Measurements from ENCODE around the gene KAZN. TPM values are rescaled to one million over a fixed set of nuclear protein-coding genes. Genes with fewer than 3 reads are reported as not detected.

The KAZN gene
- total and polyA plus RNA-seq, 2 donors: 7.2 to 8.4 TPM

- no peak overlapping the region for H3K4me3 ChIP-seq (ENCODE audit: low read depth, low read length)
- no peaks in the 10 kb centered on the region for H3K4me1 ChIP-seq (ENCODE audit: insufficient read depth)
- DNase-seq (ENCODE audit: extremely low spot score): no peak
- WGBS: 90% methylated on average over 18 of the region's 18 CpGs
- no peaks in the 10 kb centered on the region for H3K36me3 ChIP-seq (ENCODE audit: insufficient read depth)
- H3K27ac ChIP-seq (ENCODE audit: low read depth): no peak overlapping the region
These were observed 222.0 kb downstream of the KAZN start for GRCh38 chr1:14820295-14821085.

- no peaks in the 10 kb centered on the region for H3K36me3 ChIP-seq (ENCODE audit: insufficient read depth)
- H3K4me1 ChIP-seq (ENCODE audit: insufficient read depth): no peaks in the 10 kb centered on the region
- WGBS: 90% methylated on average over 14 of the region's 14 CpGs
- DNase-seq (ENCODE audit: extremely low spot score): no peak
- H3K27ac ChIP-seq (ENCODE audit: low read depth): no peak overlapping the region
- no peak overlapping the region for H3K4me3 ChIP-seq (ENCODE audit: low read depth, low read length)
These were observed 224.0 kb downstream of the KAZN start for GRCh38 chr1:14822493-14822892.

GRCh38 chr1:14822996-14823395 lies 224.5 kb downstream of the KAZN start:
- DNase-seq (ENCODE audit: extremely low spot score): no peak
- H3K27ac ChIP-seq (ENCODE audit: low read depth): no peak overlapping the region
- WGBS: 92% methylated on average over 14 of the region's 14 CpGs
- H3K4me3 ChIP-seq (ENCODE audit: low read depth, low read length): no peak overlapping the region
- H3K4me1 ChIP-seq (ENCODE audit: insufficient read depth): no peaks in the 10 kb centered on the region
- H3K36me3 ChIP-seq (ENCODE audit: insufficient read depth): no peaks in the 10 kb centered on the region

GRCh38 chr1:14824314-14824915 lies 225.9 kb downstream of the KAZN start:
- no peak overlapping the region for H3K4me3 ChIP-seq (ENCODE audit: low read depth, low read length)
- WGBS: 86% methylated on average over 6 of the region's 6 CpGs
- no peaks in the 10 kb centered on the region for H3K36me3 ChIP-seq (ENCODE audit: insufficient read depth)
- H3K27ac ChIP-seq (ENCODE audit: low read depth): no peak overlapping the region
- no peaks in the 10 kb centered on the region for H3K4me1 ChIP-seq (ENCODE audit: insufficient read depth)
- DNase-seq (ENCODE audit: extremely low spot score): no peak

GRCh38 chr1:14825396-14825795 lies 226.9 kb downstream of the KAZN start:
- 84% methylated on average over 7 of the region's 7 CpGs for WGBS
- no peak overlapping the region for H3K27ac ChIP-seq (ENCODE audit: low read depth)
- H3K4me3 ChIP-seq (ENCODE audit: low read depth, low read length): no peak overlapping the region
- no peaks in the 10 kb centered on the region for H3K36me3 ChIP-seq (ENCODE audit: insufficient read depth)
- no peaks in the 10 kb centered on the region for H3K4me1 ChIP-seq (ENCODE audit: insufficient read depth)
- DNase-seq (ENCODE audit: extremely low spot score): no peak

- 35% methylated on average over 13 of the region's 13 CpGs for WGBS
- no peaks in the 10 kb centered on the region for H3K4me1 ChIP-seq (ENCODE audit: insufficient read depth)
- DNase-seq (ENCODE audit: extremely low spot score): peak; percentile 33
- H3K4me3 ChIP-seq (ENCODE audit: low read depth, low read length): no peak overlapping the region
- no peak overlapping the region for H3K27ac ChIP-seq (ENCODE audit: low read depth)
- H3K36me3 ChIP-seq (ENCODE audit: insufficient read depth): no peaks in the 10 kb centered on the region
These were observed 227.7 kb downstream of the KAZN start for GRCh38 chr1:14826172-14826636.

- no peak overlapping the region for H3K27ac ChIP-seq (ENCODE audit: low read depth)
- H3K4me1 ChIP-seq (ENCODE audit: insufficient read depth): no peaks in the 10 kb centered on the region
- 98% methylated on average over 11 of the region's 11 CpGs for WGBS
- no peaks in the 10 kb centered on the region for H3K36me3 ChIP-seq (ENCODE audit: insufficient read depth)
- no peak for DNase-seq (ENCODE audit: extremely low spot score)
- H3K4me3 ChIP-seq (ENCODE audit: low read depth, low read length): no peak overlapping the region
These were observed 228.3 kb downstream of the KAZN start for GRCh38 chr1:14826731-14827326.

- WGBS: 92% methylated on average over 4 of the region's 4 CpGs
These were observed 229.4 kb downstream of the KAZN start for GRCh38 chr1:14827870-14828269.

GRCh38 chr1:14828665-14829064 lies 230.2 kb downstream of the KAZN start:
- Histone ChIP-seq H3K4me1 (ENCODE audit: insufficient read depth) (no peaks in the 10 kb centered on the region), H3K27ac (ENCODE audit: low read depth) (no peak overlapping the region), H3K4me3 (ENCODE audit: low read depth, low read length) (no peak overlapping the region), H3K36me3 (ENCODE audit: insufficient read depth) (no peaks in the 10 kb centered on the region)
- no peak for DNase-seq (ENCODE audit: extremely low spot score)
- 54% methylated on average over 4 of the region's 4 CpGs for WGBS

More at GRCh38 chr1:14827870-14828269, 229.4 kb downstream of the KAZN start:
- Histone ChIP-seq H3K4me1 (ENCODE audit: insufficient read depth) (no peaks in the 10 kb centered on the region), H3K4me3 (ENCODE audit: low read depth, low read length) (no peak overlapping the region), H3K27ac (ENCODE audit: low read depth) (no peak overlapping the region), H3K36me3 (ENCODE audit: insufficient read depth) (no peaks in the 10 kb centered on the region)
- DNase-seq (ENCODE audit: extremely low spot score): no peak

GRCh38 chr1:14835725-14836124 lies 237.2 kb downstream of the KAZN start:
- no peak for DNase-seq (ENCODE audit: extremely low spot score)
- 71% methylated on average over 5 of the region's 5 CpGs for WGBS
- Histone ChIP-seq H3K4me3 (ENCODE audit: low read depth, low read length) (no peak overlapping the region), H3K4me1 (ENCODE audit: insufficient read depth) (no peaks in the 10 kb centered on the region), H3K27ac (ENCODE audit: low read depth) (no peak overlapping the region), H3K36me3 (ENCODE audit: insufficient read depth) (no peaks in the 10 kb centered on the region)

GRCh38 chr1:14836426-14837140 lies 238.1 kb downstream of the KAZN start:
- Histone ChIP-seq H3K36me3 (ENCODE audit: insufficient read depth) (no peaks in the 10 kb centered on the region), H3K4me3 (ENCODE audit: low read depth, low read length) (no peak overlapping the region), H3K27ac (ENCODE audit: low read depth) (no peak overlapping the region), H3K4me1 (ENCODE audit: insufficient read depth) (no peaks in the 10 kb centered on the region)
- DNase-seq (ENCODE audit: extremely low spot score): no peak
- 90% methylated on average over 10 of the region's 10 CpGs for WGBS

GRCh38 chr1:14840374-14840773 lies 241.9 kb downstream of the KAZN start:
- 87% methylated on average over 7 of the region's 7 CpGs for WGBS
- H3K36me3 ChIP-seq (ENCODE audit: insufficient read depth): no peaks in the 10 kb centered on the region
- DNase-seq (ENCODE audit: extremely low spot score): no peak
- no peaks in the 10 kb centered on the region for H3K4me1 ChIP-seq (ENCODE audit: insufficient read depth)
- H3K27ac ChIP-seq (ENCODE audit: low read depth): no peak overlapping the region
- no peak overlapping the region for H3K4me3 ChIP-seq (ENCODE audit: low read depth, low read length)

- 91% methylated on average over 2 of the region's 2 CpGs for WGBS
- Histone ChIP-seq H3K4me1 (ENCODE audit: insufficient read depth) (no peaks in the 10 kb centered on the region), H3K4me3 (ENCODE audit: low read depth, low read length) (no peak overlapping the region), H3K27ac (ENCODE audit: low read depth) (no peak overlapping the region), H3K36me3 (ENCODE audit: insufficient read depth) (no peaks in the 10 kb centered on the region)
- DNase-seq (ENCODE audit: extremely low spot score): no peak
These were observed 243.0 kb downstream of the KAZN start for GRCh38 chr1:14841456-14841855.
